Activated CD4-positive, alpha-beta T cell treated with anti-CD3 and anti-CD28 coated beads, Interleukin-2, amount 50 U/mL, for 24 hours (primary cell): ENCODE results near the gene CLCN4.

Experiments used
- DNase-seq, 2 donors: peaks; one replicate each; pipeline ENCODE4 v3.0.0-alpha.2; 2020; ENCODE audit warnings: low read depth in 1 of 2, low spot score in 1 of 2

The CLCN4 gene

DNA sequence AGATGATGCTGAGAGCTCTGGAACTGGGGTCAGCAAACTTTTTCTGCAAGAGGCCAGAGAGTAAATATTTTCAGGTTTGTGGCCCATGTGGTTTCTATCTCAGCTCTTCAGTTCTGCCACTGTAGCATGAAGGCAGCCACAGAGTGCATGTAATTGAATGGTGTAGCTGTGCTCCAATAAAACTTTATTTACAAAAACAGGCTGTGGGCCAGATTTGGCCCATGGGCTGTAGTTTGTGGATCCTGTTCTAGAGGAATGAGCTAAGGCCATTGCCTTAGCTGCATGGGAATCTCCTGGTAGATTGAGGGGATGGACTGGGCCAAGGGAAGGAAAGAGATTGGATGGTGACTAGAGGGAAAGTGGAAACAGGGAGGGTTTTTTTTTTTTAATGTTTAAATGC lies 36.8 kb downstream of the CLCN4 start:
- DNase-seq: no peak

DNA sequence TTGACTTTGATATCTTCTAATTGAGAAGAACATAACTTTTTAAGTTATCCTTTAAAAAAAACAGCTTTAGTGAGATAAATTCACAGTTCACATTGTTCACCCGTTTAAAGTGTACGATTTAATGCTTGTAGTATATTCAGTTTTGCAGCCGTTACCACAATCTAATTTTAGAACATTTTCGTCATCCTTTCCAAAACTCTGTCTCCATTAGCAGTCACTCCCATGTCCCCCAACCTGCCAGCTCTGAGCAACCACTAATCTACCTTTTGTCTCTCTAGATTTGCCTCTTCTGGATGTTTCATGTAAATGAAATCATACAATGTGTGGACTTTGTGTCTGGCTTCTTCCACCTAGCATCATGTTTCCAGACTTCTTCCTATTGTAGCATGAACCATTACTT lies 38.6 kb downstream of the CLCN4 start:
- DNase-seq: no peak

DNA sequence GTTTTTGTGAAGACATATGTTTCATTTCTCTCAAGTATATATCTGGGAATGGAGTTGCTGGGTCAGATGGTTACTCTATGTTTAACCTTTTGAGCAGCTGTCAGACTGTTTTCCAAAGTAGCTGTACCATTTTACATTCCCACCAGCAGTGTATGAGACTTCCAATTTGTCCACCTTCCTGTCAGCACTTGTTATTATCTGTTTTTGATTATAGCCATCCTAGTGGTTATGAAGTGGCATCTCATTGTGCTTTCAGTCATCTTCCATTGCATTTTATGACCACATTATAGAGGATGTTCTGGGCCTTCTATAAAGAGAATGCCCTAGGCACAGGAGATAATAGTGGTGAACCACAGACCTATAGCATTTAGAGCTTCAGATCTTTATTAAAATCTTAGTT lies 39.2 kb downstream of the CLCN4 start:
- DNase-seq: no peak

DNA sequence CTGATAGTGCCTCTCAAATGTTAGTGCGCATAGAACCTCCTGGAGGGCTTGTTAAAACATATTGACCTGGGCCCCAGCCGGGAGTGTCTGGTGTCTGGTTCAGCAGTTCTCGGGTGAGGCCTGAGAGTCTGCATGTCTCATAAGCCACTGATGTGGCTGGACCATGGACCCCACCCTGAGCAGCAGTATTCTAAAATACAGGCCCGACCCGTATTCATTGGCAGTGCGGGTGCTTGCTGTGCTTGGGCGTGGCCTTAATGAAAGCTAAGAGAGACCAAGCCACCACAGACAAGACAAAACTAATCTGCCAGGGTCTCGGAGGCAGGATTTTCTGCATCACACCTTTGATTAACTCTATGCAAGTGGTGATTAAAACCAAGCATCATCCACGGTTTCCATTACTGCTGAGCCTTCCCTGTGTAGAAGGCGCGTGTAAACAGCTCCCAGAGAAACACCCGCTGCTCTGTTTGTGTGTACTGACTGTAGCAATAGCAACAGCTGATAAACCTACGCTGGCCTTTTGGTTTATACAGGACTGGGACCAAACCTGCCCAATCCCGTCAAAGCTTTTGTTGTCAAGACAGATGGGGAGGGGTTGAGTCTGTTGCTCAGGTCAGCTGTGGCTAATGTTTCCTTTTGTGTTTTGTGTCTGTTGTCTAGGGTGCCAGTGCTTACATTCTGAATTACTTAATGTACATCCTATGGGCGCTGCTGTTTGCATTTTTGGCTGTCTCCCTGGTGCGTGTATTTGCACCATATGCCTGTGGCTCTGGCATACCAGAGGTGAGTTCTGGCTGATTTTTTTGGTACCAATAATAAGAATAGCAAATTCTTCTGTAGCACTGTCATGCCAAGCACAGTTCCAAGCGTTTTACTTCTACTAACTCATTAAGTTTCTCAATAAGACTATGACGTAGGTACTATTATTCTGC lies 40.8 kb downstream of the CLCN4 start:
- DNase-seq: no peak

DNA sequence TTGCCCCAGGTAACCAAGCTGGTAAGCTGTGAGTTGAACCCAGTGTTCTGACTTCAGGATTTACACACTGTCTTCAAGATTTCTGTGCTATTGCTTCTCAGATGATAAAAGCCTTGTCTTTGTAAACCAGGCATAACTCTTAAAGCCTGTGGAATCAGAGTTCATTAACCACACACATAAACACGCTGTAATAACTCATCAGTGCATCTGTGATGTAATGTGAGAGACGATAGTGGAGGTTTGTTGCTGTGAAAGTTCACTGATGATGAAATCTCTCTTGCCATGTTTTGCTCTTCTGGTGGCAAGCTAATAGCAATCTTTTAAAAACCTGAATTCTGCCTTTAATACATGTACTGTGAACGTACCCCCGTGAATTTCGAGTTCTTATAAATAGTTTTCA lies 41.5 kb downstream of the CLCN4 start:
- DNase-seq: no peak

DNA sequence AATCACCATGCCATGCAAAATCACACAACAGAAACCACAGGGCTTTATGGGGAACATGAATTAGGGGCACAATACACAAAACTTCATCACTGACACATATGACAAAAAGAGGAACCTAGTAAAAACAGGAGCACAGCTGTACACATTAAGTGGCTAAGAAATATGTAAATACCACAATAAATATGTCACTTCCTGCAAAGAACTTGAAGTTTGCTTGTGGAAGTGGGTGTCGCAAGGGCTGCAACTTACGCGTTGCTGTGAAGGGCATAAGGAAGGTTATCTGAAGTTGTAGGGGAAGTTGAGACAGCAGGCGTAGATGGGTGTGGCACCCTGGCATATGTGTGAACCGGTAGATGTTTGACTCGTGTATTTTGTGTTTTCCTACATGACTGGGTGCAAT lies 42.4 kb downstream of the CLCN4 start:
- DNase-seq: no peak

DNA sequence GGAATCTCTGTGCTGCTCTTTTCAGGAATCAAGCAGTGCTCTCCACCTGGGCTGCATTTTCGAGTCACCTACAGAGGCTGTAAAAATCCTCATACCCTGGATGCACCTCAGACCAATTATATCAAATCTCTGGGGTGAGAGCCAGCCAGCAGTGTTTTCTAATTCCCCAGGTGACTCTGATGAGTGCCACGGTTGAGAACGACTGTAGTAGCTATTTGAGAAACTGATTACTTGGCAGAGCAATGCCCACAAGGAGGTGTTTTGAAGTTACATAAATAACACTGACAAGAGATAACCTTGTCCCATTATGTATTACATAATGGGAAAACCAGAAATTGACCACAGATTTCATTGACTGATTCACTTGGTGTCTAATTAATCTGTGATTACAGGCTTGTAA lies 46.8 kb downstream of the CLCN4 start:
- no peak for DNase-seq

DNA sequence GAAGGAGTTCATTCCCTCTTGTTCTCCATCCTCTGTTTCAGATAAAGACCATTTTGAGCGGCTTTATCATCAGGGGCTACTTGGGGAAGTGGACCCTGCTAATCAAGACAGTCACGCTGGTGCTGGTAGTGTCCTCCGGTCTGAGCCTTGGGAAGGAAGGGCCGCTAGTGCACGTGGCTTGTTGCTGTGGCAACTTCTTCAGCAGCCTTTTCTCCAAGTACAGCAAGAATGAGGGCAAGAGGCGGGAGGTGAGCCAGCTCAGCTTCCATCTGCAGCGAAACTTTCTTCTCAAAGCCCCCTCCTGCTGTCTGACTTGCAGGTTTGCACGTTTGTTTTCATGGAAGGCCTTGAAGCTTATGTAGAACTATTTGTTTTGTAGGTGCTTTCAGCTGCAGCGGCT lies 49.5 kb downstream of the CLCN4 start:
- DNase-seq: no peak

DNA sequence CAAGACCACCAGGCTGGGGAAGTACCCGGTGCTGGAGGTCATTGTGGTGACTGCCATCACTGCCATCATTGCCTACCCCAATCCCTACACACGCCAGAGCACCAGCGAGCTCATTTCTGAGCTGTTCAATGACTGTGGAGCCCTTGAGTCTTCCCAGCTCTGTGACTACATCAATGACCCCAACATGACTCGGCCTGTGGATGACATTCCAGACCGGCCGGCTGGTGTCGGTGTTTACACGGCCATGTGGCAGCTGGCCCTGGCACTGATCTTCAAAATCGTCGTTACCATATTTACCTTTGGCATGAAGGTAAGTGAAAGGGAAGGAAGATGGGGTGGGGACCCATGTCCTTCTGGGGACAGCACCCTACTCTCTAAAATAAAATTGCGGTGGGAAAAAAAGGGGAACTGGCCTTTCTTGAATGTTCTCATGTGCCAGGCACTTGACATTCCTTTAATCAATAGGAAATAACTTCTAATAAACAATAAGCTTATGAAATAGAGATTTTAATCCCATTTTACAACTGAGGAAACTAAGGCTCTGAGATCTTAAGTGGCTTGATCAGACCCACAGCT lies 51.6 kb downstream of the CLCN4 start:
- DNase-seq: no peak

DNA sequence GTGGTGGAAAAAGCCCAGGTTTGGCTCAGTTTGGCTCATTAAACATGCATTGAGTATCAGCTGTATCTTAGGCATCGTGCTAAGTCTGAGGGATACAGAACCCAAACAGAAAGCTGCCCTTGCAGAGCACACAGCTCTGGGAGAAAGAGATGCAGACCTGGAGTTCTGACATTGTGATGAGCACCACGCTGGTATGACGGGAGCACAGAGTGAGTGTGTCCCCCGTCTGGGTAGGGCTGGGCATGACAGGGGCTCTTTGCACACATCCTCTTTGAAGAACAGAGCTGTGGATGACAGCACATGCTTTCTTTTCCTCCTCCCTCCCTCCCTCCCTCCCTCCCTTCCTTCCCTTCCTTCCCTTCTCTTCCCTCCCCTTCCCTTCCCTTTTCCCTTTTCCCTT lies 52.2 kb downstream of the CLCN4 start:
- no peak for DNase-seq

DNA sequence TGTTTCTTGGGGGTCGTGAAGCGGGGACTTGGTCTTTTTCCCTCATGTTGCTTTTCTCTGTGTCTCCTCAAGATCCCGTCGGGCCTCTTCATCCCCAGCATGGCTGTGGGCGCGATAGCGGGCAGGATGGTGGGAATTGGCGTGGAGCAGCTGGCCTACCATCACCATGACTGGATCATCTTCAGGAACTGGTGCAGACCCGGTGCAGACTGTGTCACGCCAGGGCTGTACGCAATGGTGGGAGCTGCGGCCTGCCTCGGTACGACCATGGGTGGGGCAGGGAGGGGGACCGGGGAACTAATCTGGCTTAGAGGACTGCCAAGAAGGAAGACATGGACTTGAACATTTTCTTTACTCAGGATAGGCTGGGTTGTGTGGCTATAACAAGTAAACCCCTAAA lies 55.6 kb downstream of the CLCN4 start:
- DNase-seq: no peak

DNA sequence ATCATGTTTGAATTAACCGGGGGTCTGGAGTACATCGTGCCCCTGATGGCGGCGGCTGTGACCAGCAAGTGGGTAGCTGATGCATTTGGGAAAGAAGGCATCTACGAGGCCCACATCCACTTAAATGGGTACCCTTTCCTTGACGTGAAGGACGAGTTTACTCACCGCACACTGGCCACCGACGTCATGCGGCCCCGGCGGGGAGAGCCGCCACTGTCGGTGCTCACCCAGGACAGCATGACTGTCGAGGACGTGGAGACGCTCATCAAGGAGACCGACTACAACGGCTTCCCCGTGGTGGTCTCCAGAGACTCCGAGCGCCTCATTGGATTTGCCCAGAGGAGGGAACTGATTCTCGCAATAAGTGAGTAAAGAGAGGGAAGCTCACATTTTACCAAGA lies 56.9 kb downstream of the CLCN4 start:
- no peak for DNase-seq

DNA sequence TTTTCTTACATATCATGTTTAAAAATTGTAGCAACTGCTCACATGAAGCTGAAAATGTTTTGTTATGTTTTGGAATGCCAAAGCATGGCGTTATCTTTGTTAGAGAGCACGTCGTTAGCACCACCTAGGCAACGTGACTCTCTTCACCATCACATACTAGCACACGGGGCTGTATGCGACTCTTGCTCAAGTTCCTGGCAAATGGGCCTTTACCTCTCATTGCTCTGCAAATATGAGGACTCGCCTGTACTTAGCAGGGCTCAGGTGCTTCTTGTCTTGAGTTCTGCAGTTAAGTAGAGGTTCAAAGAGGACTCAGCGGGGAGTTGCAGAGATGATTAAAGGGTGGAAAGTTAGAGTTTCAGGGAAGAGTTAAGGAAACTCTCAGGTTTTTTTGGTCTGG lies 59.4 kb downstream of the CLCN4 start:
- no peak for DNase-seq

DNA sequence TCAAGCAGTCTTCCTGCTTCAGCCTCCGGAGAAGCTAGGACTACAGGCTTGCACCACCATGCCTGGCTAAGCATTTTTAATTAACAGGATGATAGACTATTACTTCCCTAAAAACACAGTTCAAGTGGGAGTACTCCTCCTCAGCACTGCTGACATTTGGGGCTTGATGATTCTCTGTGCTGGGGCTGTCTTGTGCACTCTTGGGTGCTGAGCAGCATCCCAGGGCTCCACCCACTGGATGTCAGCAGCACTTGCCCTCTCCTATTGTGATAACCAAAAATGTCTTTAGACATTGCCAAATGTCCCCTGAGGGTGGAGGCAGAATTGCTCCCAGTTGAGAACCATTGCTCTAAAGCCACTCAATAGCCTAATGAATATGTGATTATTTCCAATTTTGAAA lies 60.4 kb downstream of the CLCN4 start:
- no peak for DNase-seq

DNA sequence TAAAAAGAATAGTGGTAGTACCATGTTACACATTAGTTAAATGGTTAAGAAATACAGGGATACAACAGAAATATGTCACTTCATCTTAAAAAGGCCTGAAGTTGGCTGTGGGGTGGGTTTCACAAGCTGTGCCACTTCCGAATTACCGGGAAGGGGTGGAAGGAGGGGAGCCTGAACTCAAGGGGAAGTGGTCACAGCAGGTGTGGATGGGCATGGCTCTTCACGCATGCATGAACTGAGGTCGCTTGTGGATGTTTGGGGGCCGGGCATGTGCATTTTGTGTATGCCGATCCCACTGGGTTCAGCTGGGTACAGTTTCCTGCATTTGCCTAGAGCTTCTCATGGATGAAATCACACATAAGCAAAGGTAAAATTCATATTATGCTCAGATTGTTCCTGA lies 64.9 kb downstream of the CLCN4 start:
- no peak for DNase-seq

DNA sequence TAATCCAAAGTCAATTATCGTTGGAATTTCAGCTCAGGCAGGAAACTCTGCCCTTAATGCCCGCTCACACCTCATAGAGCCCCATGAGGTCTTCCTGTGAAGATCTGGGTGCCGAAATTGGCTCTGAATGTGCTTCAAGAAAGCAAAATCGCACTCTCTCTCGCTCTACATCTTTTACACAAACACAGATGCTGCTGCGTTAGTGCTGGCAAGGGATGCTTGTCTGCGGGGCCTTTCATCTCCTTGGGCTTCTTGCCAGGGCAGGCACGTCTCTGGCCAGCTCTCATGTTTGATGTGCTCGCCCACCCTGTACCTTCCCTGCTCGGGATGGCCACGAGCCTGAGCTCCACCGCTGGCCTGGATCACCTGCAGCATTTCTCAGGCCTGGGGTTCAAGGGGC lies 66.5 kb downstream of the CLCN4 start:
- DNase-seq: no peak

DNA sequence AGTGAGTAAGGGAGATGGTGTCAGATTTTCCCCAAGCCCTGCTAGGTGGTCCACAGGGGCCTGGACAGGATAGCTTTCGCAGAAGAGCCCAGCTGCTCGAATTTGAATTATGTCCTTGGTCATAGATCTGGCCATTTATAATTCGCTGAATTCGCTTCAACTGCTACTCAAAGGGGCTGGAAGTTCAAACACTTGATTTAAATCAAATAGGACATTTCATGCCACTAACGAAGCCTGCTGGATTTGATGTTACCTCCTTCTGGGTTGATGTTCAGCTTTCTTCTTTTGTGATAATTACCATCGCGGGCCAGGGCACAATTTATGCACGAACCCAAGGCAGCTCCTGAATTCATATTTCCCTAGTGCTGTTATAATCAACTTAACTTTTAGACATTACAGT lies 67.0 kb downstream of the CLCN4 start:
- no peak for DNase-seq

DNA sequence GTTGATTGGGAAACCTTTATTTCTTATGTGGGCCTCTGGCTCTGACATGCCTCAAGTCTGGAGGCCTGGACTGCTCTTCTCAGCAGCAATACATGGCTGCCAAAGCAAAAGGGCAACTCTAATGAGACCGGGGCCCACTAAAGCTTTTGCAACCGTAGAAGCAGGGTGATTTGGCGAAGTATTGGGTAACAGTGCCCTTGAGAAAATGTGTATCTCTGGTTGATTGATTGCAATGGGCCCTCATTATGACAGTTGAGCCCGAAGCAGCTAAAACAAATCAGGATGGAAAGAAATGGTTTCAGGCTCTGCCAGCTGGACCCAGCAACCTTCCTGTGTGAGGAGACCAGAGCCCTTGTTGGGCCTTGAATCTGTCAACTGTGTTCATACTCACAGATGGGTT lies 73.4 kb downstream of the CLCN4 start:
- no peak for DNase-seq

DNA sequence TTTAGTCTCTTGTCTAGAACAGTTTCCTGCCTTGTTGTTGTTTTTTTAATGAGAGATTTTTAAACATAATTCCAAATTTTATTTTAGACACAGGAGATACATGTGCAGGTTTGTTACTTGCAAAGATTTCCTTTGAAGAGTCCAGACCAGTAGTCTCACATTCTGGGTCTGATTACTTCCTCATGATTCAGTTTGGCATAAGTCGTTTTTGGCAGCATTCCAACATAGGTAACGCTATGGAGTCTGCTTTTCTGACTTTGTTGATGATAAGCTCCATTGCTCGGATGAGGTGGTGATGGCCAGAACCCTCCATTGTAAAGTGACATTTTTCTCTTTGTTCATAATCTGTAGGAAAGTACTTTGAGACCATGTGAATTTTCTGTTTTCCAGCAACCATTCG lies 74.7 kb downstream of the CLCN4 start:
- DNase-seq: no peak

DNA sequence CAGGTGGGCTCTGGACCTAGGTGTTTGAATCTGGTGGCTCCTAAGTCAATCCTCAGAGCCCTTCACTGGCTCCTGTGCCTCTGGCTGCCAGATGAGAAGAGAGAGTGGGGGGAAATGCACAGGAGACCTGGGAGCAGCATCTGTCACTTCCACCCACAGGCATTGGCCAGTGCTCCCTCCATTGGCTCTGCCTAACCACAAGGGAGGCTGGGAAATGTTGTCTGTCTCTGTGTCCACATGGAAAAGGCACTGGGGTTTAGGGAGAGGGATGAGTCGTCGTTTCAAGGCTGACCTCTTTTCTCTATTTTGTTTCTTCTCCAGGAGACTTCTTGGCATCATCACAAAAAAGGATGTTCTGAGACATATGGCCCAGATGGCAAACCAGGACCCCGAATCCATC lies 76.4 kb downstream of the CLCN4 start:
- DNase-seq: no peak

DNA sequence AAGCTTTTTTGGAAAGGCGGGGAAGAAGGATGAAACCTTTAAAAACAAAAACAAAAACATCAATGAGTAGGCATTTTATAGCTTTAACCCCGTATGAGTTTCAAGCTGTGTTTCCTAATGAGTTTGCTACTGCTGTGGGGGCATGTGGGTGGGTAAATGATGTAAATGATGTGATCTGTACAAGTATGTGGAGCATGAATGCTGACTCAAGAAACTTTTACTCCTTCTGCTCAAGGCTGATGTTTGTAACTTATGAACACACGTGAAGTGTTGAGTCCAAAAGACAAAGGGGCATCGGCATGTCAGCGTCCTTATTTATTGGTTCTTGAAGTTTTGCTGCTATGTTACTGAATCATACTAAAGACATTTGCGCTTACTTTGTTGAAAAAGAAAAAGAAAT lies 76.9 kb downstream of the CLCN4 start:
- no peak for DNase-seq

DNA sequence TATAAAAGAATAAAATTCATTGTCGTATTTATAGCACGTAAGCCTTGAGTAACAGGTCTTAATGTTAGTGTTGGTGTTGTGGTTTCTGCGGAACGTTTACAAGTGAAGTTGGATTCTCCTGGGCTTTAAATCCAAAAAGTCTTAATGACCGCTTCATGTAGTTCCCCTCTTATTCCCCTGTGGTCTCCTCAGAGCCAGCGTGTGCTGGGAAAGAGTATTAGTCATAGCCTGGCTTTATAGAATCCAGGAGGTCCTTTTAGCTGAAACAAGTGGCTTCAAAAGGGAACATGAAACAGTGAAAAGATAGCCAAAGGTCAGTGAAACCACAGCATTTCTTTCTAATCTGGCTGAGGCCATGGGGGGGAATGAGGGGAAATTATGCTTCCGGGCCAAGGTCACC lies 79.1 kb downstream of the CLCN4 start:
- no peak for DNase-seq

DNA sequence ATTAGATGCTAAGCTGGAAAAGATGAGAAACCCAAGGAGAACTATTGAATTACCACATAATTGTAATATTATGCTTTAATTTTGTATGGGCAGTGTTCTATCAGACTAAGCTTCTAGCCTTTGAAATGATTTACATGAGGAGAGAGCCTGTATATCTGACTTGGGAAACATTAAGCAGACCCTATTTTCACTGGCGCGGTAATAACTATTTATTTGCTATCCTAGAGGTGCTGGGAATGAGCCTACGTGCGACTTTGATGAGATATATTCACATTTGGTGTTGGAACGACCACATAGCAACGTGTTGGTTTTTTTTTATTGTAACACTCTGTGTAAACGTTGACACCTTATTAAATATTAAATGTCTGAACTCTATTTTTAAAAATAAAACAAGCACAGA lies 80.5 kb downstream of the CLCN4 start:
- DNase-seq: no peak
